22Rv1 (cell line): ENCODE measurements around the gene F13A1.

Experiments
- H3K27ac ChIP-seq: fragments of 450-650 bp; 2 replicates; pipeline ENCODE4 v1.5.1; 2017
- ZFX ChIP-seq: fragments of 450-650 bp; IDR thresholded peaks from 2 replicates; pipeline ENCODE4 v1.6.1; 2017; ENCODE audit warnings: antibody characterized with exemption, borderline replicate concordance
- TF ChIP-seq, protein P1 (sequence below): fragments of 450-650 bp; IDR thresholded peaks from 2 replicates; pipeline ENCODE4 v1.5.1; 2017; ENCODE audit warnings: mild to moderate bottlenecking

Gene F13A1

DNA sequence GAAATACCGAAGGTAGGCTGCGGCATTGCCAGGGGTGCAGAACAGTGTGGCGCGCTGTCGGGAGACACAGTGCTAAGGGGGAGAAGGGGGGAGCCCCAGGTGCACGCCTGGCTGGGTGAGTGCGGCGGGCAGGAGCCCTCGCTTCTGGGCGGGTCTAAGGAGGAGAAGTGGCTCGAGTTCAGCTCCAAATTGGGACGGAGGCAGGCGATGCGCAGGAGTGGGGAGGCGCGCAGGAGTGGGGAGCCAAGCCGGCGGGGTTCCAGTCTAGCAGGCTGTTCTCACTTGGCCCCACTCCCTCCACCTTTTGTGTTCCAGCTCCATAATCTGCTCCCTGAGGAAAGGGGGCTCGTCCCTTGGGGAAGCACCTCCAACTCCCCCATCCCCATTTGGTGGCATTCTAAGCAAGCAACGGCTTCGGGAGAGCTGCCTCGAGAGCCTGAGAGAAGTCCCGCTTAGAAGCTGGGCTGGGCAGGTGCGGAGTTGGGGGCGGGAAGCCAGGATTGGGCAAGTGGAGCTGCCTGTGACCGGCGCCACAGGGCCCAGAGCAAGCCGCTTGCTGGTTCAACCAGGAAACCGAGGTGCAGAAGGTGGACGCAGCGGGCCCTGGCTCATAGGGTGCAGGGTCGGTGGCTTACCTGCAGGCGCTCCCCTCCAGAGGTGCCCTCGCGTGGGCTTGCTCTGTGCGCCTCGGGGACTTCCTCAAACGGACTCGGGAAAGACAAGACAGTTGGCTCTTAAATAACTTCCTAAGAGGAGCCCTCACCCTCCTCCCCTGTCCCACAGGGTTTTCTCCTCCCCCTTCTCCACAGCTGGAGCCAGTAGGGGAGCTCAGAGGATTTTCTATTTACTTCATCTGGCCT lies at the start of gene F13A1:
F13A1 (minus strand) TSS at position 711 of the 860 bp plus-strand sequence. CDS start 1,998 bp downstream, outside the sequence.
- TF ChIP-seq ZFX = no peak
- TF ChIP-seq, protein P1, sequence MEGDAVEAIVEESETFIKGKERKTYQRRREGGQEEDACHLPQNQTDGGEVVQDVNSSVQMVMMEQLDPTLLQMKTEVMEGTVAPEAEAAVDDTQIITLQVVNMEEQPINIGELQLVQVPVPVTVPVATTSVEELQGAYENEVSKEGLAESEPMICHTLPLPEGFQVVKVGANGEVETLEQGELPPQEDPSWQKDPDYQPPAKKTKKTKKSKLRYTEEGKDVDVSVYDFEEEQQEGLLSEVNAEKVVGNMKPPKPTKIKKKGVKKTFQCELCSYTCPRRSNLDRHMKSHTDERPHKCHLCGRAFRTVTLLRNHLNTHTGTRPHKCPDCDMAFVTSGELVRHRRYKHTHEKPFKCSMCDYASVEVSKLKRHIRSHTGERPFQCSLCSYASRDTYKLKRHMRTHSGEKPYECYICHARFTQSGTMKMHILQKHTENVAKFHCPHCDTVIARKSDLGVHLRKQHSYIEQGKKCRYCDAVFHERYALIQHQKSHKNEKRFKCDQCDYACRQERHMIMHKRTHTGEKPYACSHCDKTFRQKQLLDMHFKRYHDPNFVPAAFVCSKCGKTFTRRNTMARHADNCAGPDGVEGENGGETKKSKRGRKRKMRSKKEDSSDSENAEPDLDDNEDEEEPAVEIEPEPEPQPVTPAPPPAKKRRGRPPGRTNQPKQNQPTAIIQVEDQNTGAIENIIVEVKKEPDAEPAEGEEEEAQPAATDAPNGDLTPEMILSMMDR = no peak

DNA sequence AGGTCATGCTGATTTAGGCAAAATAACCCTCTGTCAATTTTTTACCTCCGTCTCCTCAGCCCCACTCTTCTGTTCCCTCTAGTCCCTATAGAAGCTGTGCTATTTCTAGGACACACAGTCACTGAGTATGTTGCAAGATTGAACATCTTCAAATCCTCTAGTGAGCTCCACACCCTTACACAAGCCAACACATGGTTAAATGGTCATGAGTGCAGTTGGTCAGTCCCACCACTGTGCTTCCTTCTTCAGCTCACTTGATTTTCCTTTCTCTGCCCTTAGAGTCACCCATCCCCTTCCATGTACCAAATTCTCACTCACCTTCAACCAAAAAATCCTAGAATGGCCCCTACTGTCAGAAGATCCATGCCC lies 48.2 kb upstream of the F13A1 start:
- no peak for TF ChIP-seq ZFX
- TF ChIP-seq, protein P1 = no peak
- no peak overlapping the region for H3K27ac ChIP-seq

More for the DNA sequence above, at the start of gene F13A1:
- no peak within 1 kb of the TSS for H3K27ac ChIP-seq

DNA sequence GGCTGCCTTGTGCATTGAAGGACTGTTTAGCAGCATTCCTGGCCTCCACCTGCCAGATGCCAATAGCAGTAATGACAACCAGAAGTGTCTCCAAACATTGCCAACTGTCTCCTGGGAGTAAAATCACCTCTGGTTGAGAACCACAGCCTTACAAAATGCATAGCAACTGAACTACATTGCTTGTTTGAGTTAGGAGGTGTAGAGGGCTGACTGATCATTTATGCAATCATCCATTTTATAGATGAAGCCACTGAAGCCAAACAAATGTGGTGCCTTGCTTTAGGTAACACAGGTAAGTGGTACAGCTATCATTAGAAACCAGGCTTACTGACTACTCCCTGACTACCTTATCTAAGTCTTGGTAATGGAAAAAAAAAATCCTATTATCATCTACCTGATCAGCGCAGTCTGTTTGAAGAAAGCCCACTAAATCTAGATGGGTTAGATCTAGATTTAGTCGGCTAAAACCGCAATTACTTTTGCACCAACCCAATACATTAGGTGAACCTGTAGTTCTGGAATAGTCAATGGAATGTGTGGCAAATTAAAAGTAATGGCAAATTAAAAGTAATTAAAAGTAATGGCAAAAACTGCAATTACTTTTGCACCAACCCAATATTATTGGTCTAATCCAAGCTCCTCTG lies 47.7 kb upstream of the F13A1 start:
- TF ChIP-seq, protein P1 = no peak
- no peak for TF ChIP-seq ZFX
- H3K27ac ChIP-seq = no peak overlapping the region

DNA sequence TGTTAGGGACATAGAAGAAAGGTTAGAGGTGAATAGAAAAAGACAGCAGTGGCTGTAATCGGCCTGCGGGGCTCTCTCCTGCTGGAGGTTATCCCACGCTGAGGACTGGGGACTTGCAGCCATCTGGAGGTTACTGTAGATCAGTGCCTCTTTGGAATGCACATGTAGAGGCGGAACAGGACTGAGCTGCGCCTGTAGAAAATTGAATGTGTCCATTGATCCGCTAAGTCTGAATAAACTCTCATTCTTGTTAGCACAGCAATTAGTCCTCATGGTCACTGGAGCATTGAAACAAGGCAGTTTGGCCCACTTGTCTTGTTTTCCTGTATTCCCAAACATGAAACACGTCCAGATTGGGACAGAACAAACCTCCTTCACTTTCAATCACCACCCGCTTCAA lies 46.3 kb upstream of the F13A1 start:
- no peak overlapping the region for H3K27ac ChIP-seq
- TF ChIP-seq, protein P1 = no peak
- TF ChIP-seq ZFX = no peak

DNA sequence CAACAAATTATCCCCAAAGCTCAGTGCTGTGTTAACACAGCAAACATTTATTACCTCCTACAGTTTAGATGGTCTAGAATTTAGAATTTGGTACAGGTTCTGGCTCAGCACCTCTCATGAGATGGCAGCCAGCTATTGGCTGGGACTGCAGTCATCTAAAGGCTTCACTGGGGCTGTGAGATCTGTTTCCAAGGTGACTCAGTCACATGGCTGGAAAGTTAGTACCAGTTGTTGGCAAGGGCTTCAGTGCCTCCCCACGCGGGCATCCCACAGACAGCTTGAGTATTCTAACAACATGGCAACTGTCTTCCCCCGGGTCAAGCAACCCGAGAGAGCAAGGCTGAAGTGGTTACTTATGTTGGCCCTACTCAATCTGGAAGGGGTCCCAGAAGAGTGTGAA lies 44.8 kb upstream of the F13A1 start:
- TF ChIP-seq, protein P1 = no peak
- no peak for TF ChIP-seq ZFX
- no peak overlapping the region for H3K27ac ChIP-seq

DNA sequence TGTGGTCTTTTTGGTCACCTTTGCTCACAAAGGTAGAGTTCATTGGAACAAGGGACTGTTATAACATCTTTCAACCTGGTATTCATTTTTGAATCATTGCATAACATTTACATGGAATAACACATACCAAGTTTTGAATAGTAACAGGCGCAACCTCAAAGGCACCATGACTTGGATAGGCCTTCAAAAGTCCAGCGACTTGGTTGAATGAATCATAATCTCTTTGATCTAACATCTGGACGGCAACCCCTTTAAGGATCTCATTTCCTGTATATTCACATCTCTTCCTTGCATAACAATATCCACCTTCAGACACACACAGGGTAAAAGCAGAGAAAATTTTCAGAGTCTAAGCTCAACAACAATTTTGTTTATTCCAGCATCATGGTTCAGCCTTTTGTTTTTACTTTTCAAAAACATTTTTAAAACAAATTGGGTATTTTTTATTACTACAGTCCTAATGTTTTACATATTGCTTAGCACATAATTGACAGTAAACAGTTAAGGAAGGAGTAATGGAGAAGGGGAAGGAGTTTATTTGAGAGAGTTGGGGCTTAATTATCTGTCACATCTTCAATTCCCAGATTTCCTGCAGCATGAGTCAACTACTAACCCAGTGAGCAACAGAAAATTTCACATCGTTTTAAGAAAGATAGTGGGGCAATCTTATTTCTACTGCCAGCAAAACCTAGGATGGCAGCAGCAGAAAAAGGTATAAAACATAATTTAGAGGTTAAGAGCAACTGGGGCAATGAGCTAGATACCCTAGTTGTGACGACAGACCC lies 41.8 kb upstream of the F13A1 start:
- no peak overlapping the region for H3K27ac ChIP-seq
- TF ChIP-seq ZFX = no peak
- TF ChIP-seq, protein P1 = no peak
